DMS153 treated with DMSO at 0.1 percent for 48 hours (cell line): ENCODE measurements around the gene MAPK4.

ENCODE experiments used
- DNase-seq: peaks from one replicate; lab custom pipeline; 2025; ENCODE audit not compliant: unreplicated experiment; lab: John Stamatoyannopoulos, UW

MAPK4 gene

DNA sequence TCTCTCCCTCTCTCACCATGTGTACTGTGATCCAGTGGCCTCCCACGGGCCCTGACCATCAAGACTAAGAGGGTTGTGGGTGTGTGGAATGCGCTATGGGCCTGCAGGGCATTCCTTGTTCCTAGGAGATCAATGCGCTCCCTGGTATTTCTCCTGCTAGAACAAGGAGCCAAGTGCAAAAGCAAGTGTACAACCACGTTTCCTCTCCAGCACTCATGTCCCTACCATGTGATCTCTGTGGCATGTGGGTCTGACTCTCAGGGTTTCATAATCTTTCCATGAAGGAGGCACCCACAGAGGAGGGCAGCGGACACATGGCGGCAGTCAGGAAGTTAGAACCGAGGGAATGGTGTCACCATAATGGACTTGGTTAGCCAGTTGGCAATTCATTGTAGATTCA is 91.4 kb downstream of the MAPK4 start:
- no peak for DNase-seq

DNA sequence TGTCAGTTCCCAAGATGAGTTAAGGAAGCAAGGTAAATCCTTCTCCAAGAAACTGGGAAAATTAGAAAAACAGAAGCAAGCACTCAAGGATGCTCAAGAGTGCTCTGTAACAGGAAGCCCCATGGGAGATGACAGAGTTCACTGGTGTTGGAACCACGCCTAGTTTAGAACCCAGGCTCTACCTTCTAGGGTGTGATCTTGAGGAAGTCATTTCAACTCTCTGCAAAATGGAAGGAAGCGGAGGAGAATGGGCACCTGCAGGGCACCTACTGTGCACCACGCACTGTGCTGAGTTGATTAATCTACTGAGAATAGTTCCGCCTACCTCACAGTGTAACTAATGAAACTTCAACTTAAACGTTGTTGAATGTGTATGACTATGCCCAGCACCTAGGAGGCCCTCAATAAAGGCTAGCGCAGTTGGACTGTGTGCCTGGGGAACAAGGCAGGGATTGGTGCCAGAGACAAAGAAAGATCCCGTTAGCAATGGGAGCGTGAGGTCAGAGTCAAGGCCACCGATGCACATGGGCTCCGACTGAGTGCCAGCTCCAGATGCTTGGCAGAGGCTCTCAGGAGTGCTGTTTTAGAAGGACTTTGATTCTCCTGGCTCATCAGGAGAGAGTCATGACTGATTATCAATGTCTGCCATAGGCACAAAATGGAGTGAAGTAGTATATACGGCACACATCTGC is 93.7 kb downstream of the MAPK4 start:
- no peak for DNase-seq

GRCh38 chr18:50654211-50654610 is 94.3 kb downstream of the MAPK4 start:
- no peak for DNase-seq

DNA sequence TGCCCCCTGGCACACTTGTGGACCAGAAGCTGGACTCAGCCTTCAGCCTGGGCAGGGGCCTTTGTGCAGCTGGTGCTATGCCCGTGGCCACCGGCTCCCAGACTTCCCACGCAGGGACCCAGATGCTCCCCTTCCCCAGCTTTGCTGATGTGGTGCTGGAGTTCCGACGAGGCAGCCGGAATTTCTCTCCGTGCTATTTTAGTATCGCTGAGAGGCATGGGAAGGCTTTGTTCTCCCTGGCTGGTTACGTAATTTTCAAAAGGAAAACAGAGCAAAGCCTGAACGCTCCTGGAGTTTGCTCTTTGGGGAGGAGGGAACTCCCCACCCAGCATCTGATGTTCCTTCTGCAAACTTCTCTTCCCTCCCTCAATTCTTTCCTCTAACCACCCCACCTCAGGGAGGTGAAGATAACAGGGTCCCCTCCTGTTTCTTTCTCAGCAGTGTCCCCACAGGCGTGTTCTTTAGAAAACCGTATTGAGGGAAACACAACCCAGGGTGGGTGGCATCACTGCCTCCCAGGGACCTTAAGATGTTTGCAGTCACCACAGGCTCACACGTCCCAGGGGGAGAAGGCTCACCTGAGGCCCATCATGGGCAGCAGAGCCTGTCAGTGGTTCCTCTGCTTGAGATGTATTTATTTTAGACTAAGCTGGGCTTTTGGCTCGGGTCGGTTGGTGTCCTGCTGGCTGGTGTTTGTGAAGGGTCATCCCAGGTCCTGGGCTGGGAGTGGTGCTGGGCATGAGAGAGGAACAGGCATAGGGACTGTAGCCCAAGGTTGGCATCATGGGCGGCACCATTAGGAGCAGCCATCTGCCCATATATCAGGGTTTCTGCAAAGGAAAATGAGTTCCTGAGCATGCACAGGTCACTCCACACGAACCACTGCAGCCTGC is 95.0 kb downstream of the MAPK4 start:
- no peak for DNase-seq

DNA sequence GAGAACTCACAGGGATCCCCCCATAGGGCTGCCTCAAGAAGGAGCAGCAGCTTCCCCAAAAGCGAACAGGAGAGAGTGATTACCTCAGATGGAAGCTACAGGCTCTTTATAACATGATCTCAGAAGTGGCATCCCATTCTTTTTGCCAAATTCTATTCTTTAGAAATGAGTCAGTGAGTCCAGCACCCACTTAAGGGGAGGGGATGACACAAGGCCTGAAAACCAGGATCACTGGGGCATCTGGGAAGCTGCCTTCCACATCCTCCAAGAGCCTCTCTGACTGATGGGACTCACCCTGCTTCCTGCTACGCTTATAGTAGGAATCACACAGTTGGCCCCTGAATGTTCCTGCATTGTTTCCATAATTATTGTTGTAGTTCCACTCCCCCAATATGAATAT is 96.5 kb downstream of the MAPK4 start:
- DNase-seq, result no peak

DNA sequence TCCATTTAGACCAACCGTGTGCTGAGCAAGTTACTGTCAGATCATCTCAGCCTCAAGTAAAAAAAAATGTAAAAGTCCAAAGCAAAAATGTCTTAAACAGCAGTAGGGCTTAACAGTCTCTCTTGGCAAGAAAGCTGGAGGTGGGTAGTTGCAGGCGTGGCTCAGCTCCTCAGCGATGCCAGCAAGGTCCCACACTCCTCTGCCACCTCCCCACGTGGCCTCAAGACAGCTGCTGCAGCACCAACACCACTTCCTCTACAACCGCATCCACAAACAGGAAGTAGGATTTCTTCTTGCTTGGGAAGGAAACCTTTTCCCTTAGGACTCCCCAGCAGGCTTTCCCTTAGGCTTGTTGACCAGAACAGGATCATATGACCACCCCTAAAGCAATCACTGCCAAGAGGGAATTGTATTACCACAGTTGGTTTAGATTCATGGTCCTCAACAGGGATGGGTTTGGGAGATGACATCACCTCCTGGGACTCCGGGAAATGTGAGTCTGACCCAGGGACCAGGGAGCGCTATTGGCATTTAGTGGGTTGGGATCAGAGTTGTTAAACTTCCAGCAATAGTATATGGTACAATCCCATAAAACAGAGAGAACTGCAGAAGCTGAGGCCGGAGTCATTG is 97.1 kb downstream of the MAPK4 start:
- DNase-seq, result no peak

GRCh38 chr18:50658601-50659000 is 98.7 kb downstream of the MAPK4 start:
- no peak for DNase-seq

DNA sequence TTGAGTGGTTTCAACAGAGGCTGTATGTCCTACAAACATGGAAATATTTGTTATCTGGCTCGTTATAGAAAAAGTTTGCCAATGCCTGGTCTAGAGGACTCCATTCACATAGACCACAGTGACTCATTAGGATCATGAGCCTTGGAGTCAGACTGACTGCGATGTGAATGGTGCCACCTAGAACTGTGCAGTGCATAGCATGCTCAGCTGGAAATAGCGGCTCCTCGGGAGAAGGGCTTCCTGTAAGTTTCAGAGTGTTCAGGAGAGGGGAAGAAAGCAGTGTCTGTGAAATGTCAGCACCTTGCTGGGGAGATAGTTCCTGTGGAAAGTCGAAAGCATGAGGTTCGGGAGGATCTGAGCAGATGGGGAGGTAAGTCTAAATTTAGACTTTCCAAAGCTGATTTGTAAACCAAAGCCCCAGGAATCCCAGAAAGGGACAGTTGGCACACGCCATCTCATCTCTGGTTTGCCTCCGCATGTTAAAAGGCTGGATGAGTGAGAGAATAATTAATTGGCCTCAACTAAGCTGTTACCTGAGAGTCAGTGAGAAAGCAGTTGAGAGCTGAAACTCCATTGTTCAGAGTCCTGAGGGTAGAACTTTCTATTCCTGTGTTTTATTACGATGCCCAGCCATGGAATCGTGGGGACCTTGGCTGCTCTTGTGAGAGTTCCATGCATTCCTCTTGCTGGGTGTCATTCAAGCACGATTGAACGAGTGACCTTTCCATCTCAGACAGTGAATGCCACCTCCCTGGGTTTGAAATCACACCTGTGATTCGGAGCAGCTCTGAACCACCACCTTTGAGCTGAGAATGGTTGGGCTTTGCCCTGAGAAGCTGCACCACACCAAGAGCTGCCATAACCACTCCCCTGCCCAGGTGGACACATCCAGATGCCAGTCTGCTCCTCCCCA is 99.5 kb downstream of the MAPK4 start:
- DNase-seq, result no peak

DNA sequence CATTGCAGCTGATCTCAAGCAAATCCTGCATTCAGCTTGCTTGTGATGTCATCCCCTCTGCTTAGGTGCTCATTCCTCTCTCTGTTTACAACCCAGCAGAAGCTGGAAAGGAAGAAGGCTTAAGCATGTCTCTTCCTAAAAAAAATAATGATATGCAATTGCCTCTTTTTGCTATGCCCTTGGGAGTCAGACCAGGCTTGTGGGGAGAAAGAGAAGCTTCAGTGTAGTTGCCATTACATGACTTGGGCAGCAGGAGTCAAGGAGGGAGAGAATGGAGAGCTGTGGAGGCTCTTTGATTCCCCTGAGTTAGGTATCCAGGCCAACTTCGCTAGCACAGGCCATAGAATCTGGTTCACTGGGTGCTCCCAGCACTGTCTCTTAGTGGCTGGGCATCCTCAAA is 101.1 kb downstream of the MAPK4 start:
- no peak for DNase-seq

DNA sequence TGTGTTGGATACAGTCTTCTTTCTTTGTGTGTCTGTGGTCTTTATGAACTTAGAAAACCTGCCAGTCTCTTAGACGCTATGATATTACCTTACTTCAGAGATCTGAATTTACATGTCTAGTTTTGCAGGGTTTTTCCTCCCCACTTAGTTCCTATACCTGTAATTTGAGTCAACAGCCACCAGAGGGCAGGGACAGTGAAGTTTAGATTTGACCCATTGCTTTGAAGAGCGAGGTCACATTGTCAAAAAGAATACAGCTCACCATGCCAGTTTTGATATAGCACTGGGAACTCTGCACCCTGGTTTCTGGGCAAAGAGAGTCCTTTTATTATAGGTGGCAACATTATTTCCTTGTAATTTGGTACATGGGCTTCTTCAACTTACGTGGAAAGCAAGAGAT is 102.3 kb downstream of the MAPK4 start:
- DNase-seq, result no peak

GRCh38 chr18:50662775-50663383 is 103.0 kb downstream of the MAPK4 start:
- no peak for DNase-seq

GRCh38 chr18:50663626-50664441 is 103.9 kb downstream of the MAPK4 start:
- DNase-seq, result no peak

GRCh38 chr18:50665015-50665414 is 105.1 kb downstream of the MAPK4 start:
- no peak for DNase-seq

GRCh38 chr18:50665519-50665918 is 105.6 kb downstream of the MAPK4 start:
- DNase-seq, result no peak

GRCh38 chr18:50666536-50666935 is 106.6 kb downstream of the MAPK4 start:
- DNase-seq, result no peak

- DNase-seq, result no peak
Measured at GRCh38 chr18:50671376-50671775, 111.5 kb downstream of the MAPK4 start.

DNA sequence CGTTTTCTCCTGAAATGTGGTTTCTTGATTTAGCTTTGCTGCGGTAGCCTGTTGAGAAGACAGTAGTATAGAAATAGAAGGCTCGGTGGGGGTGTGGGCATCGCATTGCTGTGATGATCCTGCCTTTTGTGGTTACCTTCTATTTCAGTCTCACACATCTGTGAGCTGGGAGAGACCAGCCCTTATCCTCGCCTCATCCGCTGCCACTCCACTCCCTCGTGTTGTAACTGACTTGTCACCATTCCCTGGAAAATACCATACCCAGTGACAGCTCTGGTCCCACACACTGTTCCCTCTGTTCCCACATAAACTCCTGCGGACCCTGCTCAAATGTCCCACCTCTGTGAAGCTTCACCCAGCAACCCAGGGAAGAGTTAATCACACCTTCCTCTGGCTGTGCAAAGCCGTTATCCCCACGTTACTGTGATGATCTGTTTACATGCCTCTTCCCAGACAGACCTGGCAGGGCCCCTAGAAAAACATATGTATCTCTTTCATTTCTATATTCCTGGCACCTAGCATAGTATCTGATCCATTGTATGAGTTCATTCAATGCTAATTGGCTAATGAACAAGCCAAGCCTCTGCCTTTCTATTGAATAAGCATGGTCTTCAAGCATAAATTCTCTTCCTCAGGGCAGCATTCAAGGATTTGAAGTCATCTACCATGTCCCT is 114.6 kb downstream of the MAPK4 start:
- no peak for DNase-seq

DNA sequence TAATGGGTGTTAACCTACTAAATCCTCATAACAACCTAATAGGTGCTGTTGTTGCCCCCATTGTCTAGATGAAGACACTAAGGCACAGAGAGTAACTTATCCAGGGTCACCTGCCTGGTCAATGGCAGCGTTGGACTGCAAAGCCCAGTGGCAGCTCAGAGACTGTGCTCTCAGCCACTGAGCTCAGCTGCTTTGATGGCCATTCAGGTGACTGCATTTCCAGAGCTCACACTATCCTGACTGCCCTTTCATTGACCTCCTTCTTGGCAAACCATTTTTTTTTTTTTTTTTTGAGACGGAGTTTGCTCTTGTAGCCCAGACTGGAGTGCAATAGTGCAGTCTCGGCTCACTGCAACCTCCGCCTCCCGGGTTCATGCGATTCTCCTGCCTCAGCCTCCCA is 115.2 kb downstream of the MAPK4 start:
- no peak for DNase-seq

- DNase-seq, result no peak
Measured at GRCh38 chr18:50678651-50679050, 118.8 kb downstream of the MAPK4 start.
